Memory B cell (primary cell): ENCODE results near the gene BDNF.

Experiments
- ATAC-seq: fragments of 150-1000 bp; cut with Tn5 transposase; 2 replicates; pipeline ENCODE4 v1.10.0; 2021; ENCODE audit warnings: low read depth, mild to moderate bottlenecking, moderate library complexity
- DNase-seq, 2 donors: peaks; one replicate each; pipeline ENCODE4 v3.0.0; 2022; ENCODE audit warnings: low spot score in 2 of 2
- H3K27ac Mint-ChIP-seq: one replicate; pipeline ENCODE4 v1.8.0; 2022; ENCODE audit warnings: mild to moderate bottlenecking, moderate library complexity, mixed read lengths
- H3K27me3 Mint-ChIP-seq: one replicate; pipeline ENCODE4 v1.8.0; 2022; ENCODE audit warnings: mixed read lengths
- H3K36me3 Mint-ChIP-seq: one replicate; pipeline ENCODE4 v1.8.0; 2022; ENCODE audit warnings: mild to moderate bottlenecking, mixed read lengths
- H3K4me1 Mint-ChIP-seq: one replicate; pipeline ENCODE4 v1.8.0; 2022; ENCODE audit warnings: mixed read lengths
- H3K4me3 Mint-ChIP-seq: one replicate; pipeline ENCODE4 v1.8.0; 2022; ENCODE audit warnings: mild to moderate bottlenecking, moderate library complexity, mixed read lengths
- H3K9me3 Mint-ChIP-seq: one replicate; pipeline ENCODE4 v1.8.0; 2022; ENCODE audit warnings: mixed read lengths

Gene BDNF

GRCh38 chr11:27698872-27699241 is 1.4 kb downstream of the BDNF start:
- DNase-seq, result peak; percentile 41 to 61
- no peak overlapping the region for H3K27ac Mint-ChIP-seq
- H3K4me1 Mint-ChIP-seq, result peaks cover 20% of the 10 kb centered on the region
- no peaks in the 10 kb centered on the region for H3K9me3 Mint-ChIP-seq
- H3K36me3 Mint-ChIP-seq, result no peaks in the 10 kb centered on the region
- peak overlapping the region; percentile 62 for H3K4me3 Mint-ChIP-seq
- peak; percentile 66 for ATAC-seq
- H3K27me3 Mint-ChIP-seq, result peaks cover 27% of the 10 kb centered on the region

GRCh38 chr11:27697679-27698275 is 2.5 kb downstream of the BDNF start:
- no peak for DNase-seq
- peaks cover 23% of the 10 kb centered on the region for H3K27me3 Mint-ChIP-seq
- H3K36me3 Mint-ChIP-seq, result no peaks in the 10 kb centered on the region
- no peak overlapping the region for H3K27ac Mint-ChIP-seq
- ATAC-seq, result no peak
- H3K9me3 Mint-ChIP-seq, result no peaks in the 10 kb centered on the region
- peaks cover 20% of the 10 kb centered on the region for H3K4me1 Mint-ChIP-seq
- H3K4me3 Mint-ChIP-seq, result no peak overlapping the region

GRCh38 chr11:27696961-27697360 is 3.3 kb downstream of the BDNF start:
- Mint-ChIP-seq H3K4me1 (peaks cover 20% of the 10 kb centered on the region), H3K27me3 (peaks cover 23% of the 10 kb centered on the region), H3K27ac (no peak overlapping the region), H3K4me3 (no peak overlapping the region), H3K36me3 (no peaks in the 10 kb centered on the region), H3K9me3 (no peaks in the 10 kb centered on the region)
- DNase-seq (no peak), ATAC-seq (no peak)

GRCh38 chr11:27696115-27696514 is 4.1 kb downstream of the BDNF start:
- peaks cover 21% of the 10 kb centered on the region for H3K27me3 Mint-ChIP-seq
- H3K4me3 Mint-ChIP-seq, result no peak overlapping the region
- peaks cover 17% of the 10 kb centered on the region for H3K4me1 Mint-ChIP-seq
- no peaks in the 10 kb centered on the region for H3K36me3 Mint-ChIP-seq
- DNase-seq, result no peak
- no peak for ATAC-seq
- no peak overlapping the region for H3K27ac Mint-ChIP-seq
- H3K9me3 Mint-ChIP-seq, result no peaks in the 10 kb centered on the region

GRCh38 chr11:27694992-27695391 is 5.3 kb downstream of the BDNF start:
- no peak overlapping the region for H3K4me3 Mint-ChIP-seq
- no peak for DNase-seq
- ATAC-seq, result no peak
- H3K36me3 Mint-ChIP-seq, result no peaks in the 10 kb centered on the region
- no peaks in the 10 kb centered on the region for H3K9me3 Mint-ChIP-seq
- H3K27me3 Mint-ChIP-seq, result peaks cover 17% of the 10 kb centered on the region
- peaks cover 12% of the 10 kb centered on the region for H3K4me1 Mint-ChIP-seq
- no peak overlapping the region for H3K27ac Mint-ChIP-seq

- ATAC-seq (no peak), DNase-seq (no peak)
- H3K9me3 Mint-ChIP-seq, result no peaks in the 10 kb centered on the region
- no peaks in the 10 kb centered on the region for H3K36me3 Mint-ChIP-seq
- no peaks in the 10 kb centered on the region for H3K4me1 Mint-ChIP-seq
- H3K27ac Mint-ChIP-seq, result no peak overlapping the region
- peaks cover 7% of the 10 kb centered on the region for H3K27me3 Mint-ChIP-seq
- H3K4me3 Mint-ChIP-seq, result no peak overlapping the region
These were observed 6.9 kb downstream of the BDNF start for GRCh38 chr11:27693398-27693797.

- no peak for DNase-seq
- Mint-ChIP-seq H3K4me1 (no peaks in the 10 kb centered on the region), H3K9me3 (no peaks in the 10 kb centered on the region), H3K27ac (no peak overlapping the region), H3K27me3 (peaks cover 7% of the 10 kb centered on the region), H3K36me3 (no peaks in the 10 kb centered on the region), H3K4me3 (no peak overlapping the region)
- ATAC-seq, result no peak
These were observed 7.5 kb downstream of the BDNF start for GRCh38 chr11:27692781-27693180.

- DNase-seq, result no peak
- no peaks in the 10 kb centered on the region for H3K4me1 Mint-ChIP-seq
- H3K9me3 Mint-ChIP-seq, result peaks cover 1% of the 10 kb centered on the region
- no peak overlapping the region for H3K4me3 Mint-ChIP-seq
- H3K27me3 Mint-ChIP-seq, result peaks cover 2% of the 10 kb centered on the region
- ATAC-seq, result no peak
- H3K27ac Mint-ChIP-seq, result no peak overlapping the region
- H3K36me3 Mint-ChIP-seq, result no peaks in the 10 kb centered on the region
These were observed 12.2 kb downstream of the BDNF start for GRCh38 chr11:27688076-27688475.

GRCh38 chr11:27681664-27682063 is 18.6 kb downstream of the BDNF start:
- ATAC-seq, result no peak
- Mint-ChIP-seq H3K4me1 (no peaks in the 10 kb centered on the region), H3K9me3 (peaks cover 1% of the 10 kb centered on the region), H3K27ac (no peak overlapping the region), H3K27me3 (no peaks in the 10 kb centered on the region), H3K4me3 (no peak overlapping the region), H3K36me3 (no peaks in the 10 kb centered on the region)
- no peak for DNase-seq

GRCh38 chr11:27679136-27680015 is 20.9 kb downstream of the BDNF start:
- no peaks in the 10 kb centered on the region for H3K4me1 Mint-ChIP-seq
- no peak for DNase-seq
- H3K9me3 Mint-ChIP-seq, result no peaks in the 10 kb centered on the region
- H3K27me3 Mint-ChIP-seq, result no peaks in the 10 kb centered on the region
- no peaks in the 10 kb centered on the region for H3K36me3 Mint-ChIP-seq
- ATAC-seq, result no peak
- H3K4me3 Mint-ChIP-seq, result no peak overlapping the region
- H3K27ac Mint-ChIP-seq, result no peak overlapping the region

GRCh38 chr11:27678242-27678641 is 22.0 kb downstream of the BDNF start:
- Mint-ChIP-seq H3K4me3 (no peak overlapping the region), H3K4me1 (no peaks in the 10 kb centered on the region), H3K9me3 (no peaks in the 10 kb centered on the region), H3K36me3 (no peaks in the 10 kb centered on the region), H3K27ac (no peak overlapping the region), H3K27me3 (no peaks in the 10 kb centered on the region)
- no peak for ATAC-seq
- DNase-seq, result no peak

- DNase-seq (no peak), ATAC-seq (no peak)
- Mint-ChIP-seq H3K9me3 (no peaks in the 10 kb centered on the region), H3K27ac (no peak overlapping the region), H3K36me3 (no peaks in the 10 kb centered on the region), H3K4me3 (no peak overlapping the region), H3K27me3 (no peaks in the 10 kb centered on the region), H3K4me1 (no peaks in the 10 kb centered on the region)
These were observed 23.1 kb downstream of the BDNF start for GRCh38 chr11:27677108-27677507.

- ATAC-seq, result no peak
- H3K36me3 Mint-ChIP-seq, result no peaks in the 10 kb centered on the region
These were observed 26.1 kb downstream of the BDNF start for GRCh38 chr11:27673979-27674663.

GRCh38 chr11:27672836-27673464 is 27.3 kb downstream of the BDNF start:
- DNase-seq (no peak), ATAC-seq (no peak)
- H3K27ac Mint-ChIP-seq, result no peak overlapping the region
- H3K4me3 Mint-ChIP-seq, result no peak overlapping the region
- no peaks in the 10 kb centered on the region for H3K9me3 Mint-ChIP-seq
- no peaks in the 10 kb centered on the region for H3K36me3 Mint-ChIP-seq
- H3K27me3 Mint-ChIP-seq, result no peaks in the 10 kb centered on the region
- H3K4me1 Mint-ChIP-seq, result no peaks in the 10 kb centered on the region

More at GRCh38 chr11:27673979-27674663, 26.1 kb downstream of the BDNF start:
- DNase-seq, result no peak
- Mint-ChIP-seq H3K27ac (no peak overlapping the region), H3K4me3 (no peak overlapping the region), H3K4me1 (no peaks in the 10 kb centered on the region), H3K27me3 (no peaks in the 10 kb centered on the region), H3K9me3 (no peaks in the 10 kb centered on the region)
